SU-DHL-6 (cell line): ENCODE results near the gene PRDM7.

ENCODE experiments used
- EZH2phosphoT487 ChIP-seq: fragments of 200-600 bp; sonication (generic), shearing (Covaris generic); conservative IDR thresholded peaks from 2 replicates; pipeline ENCODE4 v1.6.1; 2018; ENCODE audit warnings: mild to moderate bottlenecking, antibody characterized with exemption, low read length, moderate library complexity, mixed read lengths
- TF ChIP-seq, protein P1 (sequence below): fragments of 200-600 bp; sonication (generic); IDR thresholded peaks from one replicate; pipeline ENCODE4 v1.5.1; 2017; ENCODE audit warnings: antibody characterized with exemption, mild to moderate bottlenecking, low read length, moderate library complexity; ENCODE audit not compliant: insufficient read depth, poor library complexity, severe bottlenecking

DNA sequence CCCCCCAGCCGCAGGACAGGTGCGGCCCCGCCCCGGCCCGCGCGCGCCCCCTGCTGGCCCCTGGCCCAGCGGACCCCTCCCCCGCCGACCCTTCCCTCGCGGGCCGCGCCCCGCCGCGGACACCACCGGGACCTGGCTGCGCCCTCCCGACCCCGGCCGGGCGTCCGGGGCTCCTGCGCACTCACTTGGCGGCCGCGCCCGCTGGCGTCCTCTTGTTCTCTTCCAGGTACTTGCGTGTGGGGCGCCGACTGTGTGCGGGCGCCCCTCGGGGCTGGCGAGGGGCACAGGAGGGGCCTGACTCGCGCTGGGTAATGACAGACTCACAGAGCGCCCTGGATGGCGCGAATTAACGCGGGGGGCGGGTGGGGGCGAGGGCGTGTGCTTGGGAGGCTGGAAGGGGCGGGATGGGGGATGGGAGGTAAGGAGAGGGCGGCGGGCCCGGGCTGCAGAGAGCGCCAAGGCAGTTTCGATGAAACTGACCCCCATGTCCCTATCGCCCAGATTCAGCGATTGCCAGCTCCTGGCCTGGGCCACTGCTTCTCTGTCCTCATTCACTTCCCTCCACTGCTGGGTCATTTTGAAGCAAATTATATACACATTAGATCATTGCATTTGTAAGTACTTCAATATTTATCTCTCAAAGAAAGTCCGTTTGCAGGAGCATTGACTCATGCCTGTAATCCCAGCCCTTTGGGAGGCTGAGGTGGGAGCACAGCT lies 57.4 kb downstream of the PRDM7 start:
- TF ChIP-seq, protein P1, sequence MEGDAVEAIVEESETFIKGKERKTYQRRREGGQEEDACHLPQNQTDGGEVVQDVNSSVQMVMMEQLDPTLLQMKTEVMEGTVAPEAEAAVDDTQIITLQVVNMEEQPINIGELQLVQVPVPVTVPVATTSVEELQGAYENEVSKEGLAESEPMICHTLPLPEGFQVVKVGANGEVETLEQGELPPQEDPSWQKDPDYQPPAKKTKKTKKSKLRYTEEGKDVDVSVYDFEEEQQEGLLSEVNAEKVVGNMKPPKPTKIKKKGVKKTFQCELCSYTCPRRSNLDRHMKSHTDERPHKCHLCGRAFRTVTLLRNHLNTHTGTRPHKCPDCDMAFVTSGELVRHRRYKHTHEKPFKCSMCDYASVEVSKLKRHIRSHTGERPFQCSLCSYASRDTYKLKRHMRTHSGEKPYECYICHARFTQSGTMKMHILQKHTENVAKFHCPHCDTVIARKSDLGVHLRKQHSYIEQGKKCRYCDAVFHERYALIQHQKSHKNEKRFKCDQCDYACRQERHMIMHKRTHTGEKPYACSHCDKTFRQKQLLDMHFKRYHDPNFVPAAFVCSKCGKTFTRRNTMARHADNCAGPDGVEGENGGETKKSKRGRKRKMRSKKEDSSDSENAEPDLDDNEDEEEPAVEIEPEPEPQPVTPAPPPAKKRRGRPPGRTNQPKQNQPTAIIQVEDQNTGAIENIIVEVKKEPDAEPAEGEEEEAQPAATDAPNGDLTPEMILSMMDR: peak; percentile 35
- TF ChIP-seq EZH2phosphoT487: no peak
